SJSA1 (cell line): ENCODE results near the gene IQGAP2. TPM values are rescaled to one million over a fixed set of nuclear protein-coding genes. Genes with fewer than 3 reads are reported as not detected.
"Not testable (repeated sequence)": the region's sequence is repeated elsewhere in the genome, so short reads cannot be mapped to it uniquely, and the experiment has no call there.

Source experiments
- DNase-seq, 2 experiments: peaks; one replicate each; pipeline ENCODE4 v3.0.0-alpha.2; 2015 to 2020; ENCODE audit warnings: low spot score in 2 of 2, low read depth in 1 of 2
- H3K27ac ChIP-seq: fragments of 250-450 bp; sonication (Bioruptor Pico); 2 replicates; pipeline ENCODE4 v1.5.1; 2020; ENCODE audit warnings: mild to moderate bottlenecking, moderate library complexity
- H3K27me3 ChIP-seq: fragments of 250-450 bp; sonication (Bioruptor Pico); replicated peaks from 2 replicates; pipeline ENCODE4 v1.5.1; 2020; ENCODE audit warnings: mild to moderate bottlenecking, moderate library complexity
- H3K36me3 ChIP-seq: fragments of 250-450 bp; sonication (Bioruptor Pico); 2 replicates; pipeline ENCODE4 v1.5.1; 2020; ENCODE audit warnings: mild to moderate bottlenecking
- H3K4me1 ChIP-seq: fragments of 250-450 bp; sonication (Bioruptor Pico); replicated peaks from 2 replicates; pipeline ENCODE4 v1.6.1; 2021; ENCODE audit warnings: mild to moderate bottlenecking
- H3K4me3 ChIP-seq: fragments of 250-450 bp; sonication (Bioruptor Pico); 2 replicates; pipeline ENCODE4 v1.5.1; 2020; ENCODE audit warnings: mild to moderate bottlenecking
- H3K9me3 ChIP-seq: fragments of 250-450 bp; sonication (Bioruptor Pico); replicated peaks from 2 replicates; pipeline ENCODE4 v1.5.1; 2020; ENCODE audit warnings: mild to moderate bottlenecking
- total RNA-seq: library from RNA; depleted of rRNA; stranded (reverse); fragments of >200 nt; shearing (Covaris generic); gene quantifications from 2 replicates; pipeline ENCODE4 v1.2.3, GENCODE V29; 2014

The IQGAP2 gene
- total RNA-seq, 1 experiment from 2014 or later = 0.37 TPM

- Histone ChIP-seq H3K4me1 (peaks cover 11% of the 10 kb centered on the region), H3K27ac (no peak overlapping the region), H3K4me3 (no peak overlapping the region), H3K27me3 (no peaks in the 10 kb centered on the region), H3K9me3 (no peaks in the 10 kb centered on the region), H3K36me3 (no peaks in the 10 kb centered on the region)
- DNase-seq = no peak
Observed at GRCh38 chr5:76660360-76660759, 257.3 kb downstream of the IQGAP2 start.

- Histone ChIP-seq H3K4me1 (peaks cover 11% of the 10 kb centered on the region), H3K36me3 (no peaks in the 10 kb centered on the region), H3K27me3 (no peaks in the 10 kb centered on the region), H3K27ac (no peak overlapping the region), H3K9me3 (no peaks in the 10 kb centered on the region), H3K4me3 (no peak overlapping the region)
- DNase-seq = no peak
Observed at GRCh38 chr5:76662521-76662920, 259.4 kb downstream of the IQGAP2 start.

- peaks cover 11% of the 10 kb centered on the region for H3K4me1 ChIP-seq
- H3K4me3 ChIP-seq = no peak overlapping the region
- DNase-seq = no peak
- no peaks in the 10 kb centered on the region for H3K9me3 ChIP-seq
- H3K27ac ChIP-seq = no peak overlapping the region
- H3K27me3 ChIP-seq = no peaks in the 10 kb centered on the region
- no peaks in the 10 kb centered on the region for H3K36me3 ChIP-seq
Observed at GRCh38 chr5:76663573-76663972, 260.5 kb downstream of the IQGAP2 start.

- Histone ChIP-seq H3K4me3 (no peak overlapping the region), H3K4me1 (peaks cover 11% of the 10 kb centered on the region), H3K36me3 (no peaks in the 10 kb centered on the region), H3K27ac (no peak overlapping the region), H3K27me3 (no peaks in the 10 kb centered on the region), H3K9me3 (no peaks in the 10 kb centered on the region)
- no peak for DNase-seq
Observed at GRCh38 chr5:76664079-76664478, 261.0 kb downstream of the IQGAP2 start.

- Histone ChIP-seq H3K36me3 (no peaks in the 10 kb centered on the region), H3K4me1 (no peaks in the 10 kb centered on the region), H3K4me3 (no peak overlapping the region), H3K27me3 (no peaks in the 10 kb centered on the region), H3K9me3 (no peaks in the 10 kb centered on the region), H3K27ac (no peak overlapping the region)
- no peak for DNase-seq
Observed at GRCh38 chr5:76667495-76667894, 264.4 kb downstream of the IQGAP2 start.

- no peaks in the 10 kb centered on the region for H3K27me3 ChIP-seq
- DNase-seq = no peak
Observed at GRCh38 chr5:76669245-76669644, 266.2 kb downstream of the IQGAP2 start.

GRCh38 chr5:76670508-76670907 lies 267.4 kb downstream of the IQGAP2 start:
- H3K9me3 ChIP-seq = no peaks in the 10 kb centered on the region
- no peaks in the 10 kb centered on the region for H3K4me1 ChIP-seq
- no peaks in the 10 kb centered on the region for H3K27me3 ChIP-seq
- no peaks in the 10 kb centered on the region for H3K36me3 ChIP-seq
- no peak for DNase-seq
- H3K4me3 ChIP-seq = no peak overlapping the region
- no peak overlapping the region for H3K27ac ChIP-seq

More at GRCh38 chr5:76669245-76669644, 266.2 kb downstream of the IQGAP2 start:
- H3K9me3 ChIP-seq = no peaks in the 10 kb centered on the region
- H3K27ac ChIP-seq = no peak overlapping the region
- no peaks in the 10 kb centered on the region for H3K36me3 ChIP-seq
- H3K4me1 ChIP-seq = no peaks in the 10 kb centered on the region
- no peak overlapping the region for H3K4me3 ChIP-seq

- Histone ChIP-seq H3K27ac (no peak overlapping the region), H3K4me1 (no peaks in the 10 kb centered on the region), H3K36me3 (no peaks in the 10 kb centered on the region), H3K9me3 (no peaks in the 10 kb centered on the region), H3K4me3 (no peak overlapping the region), H3K27me3 (no peaks in the 10 kb centered on the region)
- DNase-seq = no peak
Observed at GRCh38 chr5:76672242-76672641, 269.2 kb downstream of the IQGAP2 start.

GRCh38 chr5:76673125-76673524 lies 270.0 kb downstream of the IQGAP2 start:
- Histone ChIP-seq H3K9me3 (no peaks in the 10 kb centered on the region), H3K36me3 (no peaks in the 10 kb centered on the region), H3K4me3 (no peak overlapping the region), H3K27me3 (no peaks in the 10 kb centered on the region), H3K4me1 (no peaks in the 10 kb centered on the region), H3K27ac (no peak overlapping the region)
- DNase-seq = no peak

GRCh38 chr5:76674330-76675066 lies 271.4 kb downstream of the IQGAP2 start:
- Histone ChIP-seq H3K4me3 (no peak overlapping the region), H3K4me1 (no peaks in the 10 kb centered on the region), H3K9me3 (no peaks in the 10 kb centered on the region), H3K36me3 (no peaks in the 10 kb centered on the region), H3K27ac (no peak overlapping the region), H3K27me3 (no peaks in the 10 kb centered on the region)
- DNase-seq = no peak

GRCh38 chr5:76675364-76675763 lies 272.3 kb downstream of the IQGAP2 start:
- H3K27ac ChIP-seq = no peak overlapping the region
- no peaks in the 10 kb centered on the region for H3K27me3 ChIP-seq
- no peak overlapping the region for H3K4me3 ChIP-seq
- no peak for DNase-seq
- H3K4me1 ChIP-seq = no peaks in the 10 kb centered on the region
- H3K9me3 ChIP-seq = no peaks in the 10 kb centered on the region
- no peaks in the 10 kb centered on the region for H3K36me3 ChIP-seq

- DNase-seq = no peak
- Histone ChIP-seq H3K36me3 (no peaks in the 10 kb centered on the region), H3K4me1 (no peaks in the 10 kb centered on the region), H3K4me3 (no peak overlapping the region), H3K27ac (no peak overlapping the region), H3K9me3 (no peaks in the 10 kb centered on the region), H3K27me3 (no peaks in the 10 kb centered on the region)
Observed at GRCh38 chr5:76677849-76678472, 274.9 kb downstream of the IQGAP2 start.

GRCh38 chr5:76679231-76679630 lies 276.1 kb downstream of the IQGAP2 start:
- Histone ChIP-seq H3K4me3 (no peak overlapping the region), H3K27ac (no peak overlapping the region), H3K4me1 (no peaks in the 10 kb centered on the region), H3K36me3 (no peaks in the 10 kb centered on the region), H3K27me3 (no peaks in the 10 kb centered on the region), H3K9me3 (no peaks in the 10 kb centered on the region)
- DNase-seq = no peak

- H3K4me1 ChIP-seq, H3K36me3 ChIP-seq, H3K4me3 ChIP-seq, H3K27me3 ChIP-seq, H3K9me3 ChIP-seq, DNase-seq, H3K27ac ChIP-seq: not testable (repeated sequence)
Observed at GRCh38 chr5:76680826-76681225, 277.7 kb downstream of the IQGAP2 start.
